ENCODE data around the gene STXBP1. TPM values are rescaled to one million over a fixed set of nuclear protein-coding genes. Genes with fewer than 3 reads are reported as not detected.

Gene STXBP1
- total RNA-seq, 1 donor: 19.9 TPM

DNA sequence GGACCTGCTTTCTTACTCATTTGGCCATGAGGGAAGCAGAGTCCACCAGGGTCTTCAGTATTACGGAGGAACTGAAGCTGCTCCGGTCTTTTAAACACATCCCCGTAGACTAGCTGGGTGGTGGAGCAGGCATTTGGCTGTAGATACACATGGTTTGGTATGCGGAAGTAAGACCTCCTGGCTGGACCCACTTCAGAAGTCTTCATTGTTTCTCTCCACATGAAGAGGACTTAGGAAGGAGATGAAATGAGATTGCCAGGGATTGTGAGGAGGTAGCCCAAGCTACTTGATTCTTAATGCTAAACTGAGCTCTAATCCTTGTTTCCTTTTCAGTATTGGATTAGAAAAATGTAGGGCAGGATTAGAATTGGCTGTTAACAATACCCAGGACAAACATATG, 32.9 kb downstream of the STXBP1 start:
- no peaks in the 10 kb centered on the region for H3K27me3 ChIP-seq (ENCODE audit: insufficient read depth, low read length)
- H3K4me3 ChIP-seq (ENCODE audit: insufficient read depth, low read length): no peak overlapping the region
- DNase-seq (ENCODE audit: insufficient read length, low spot score, missing footprints): no peak
- H3K4me1 ChIP-seq (ENCODE audit: insufficient read depth, low read length): no peaks in the 10 kb centered on the region
- H4K20me1 ChIP-seq (ENCODE audit: insufficient read depth, low read length): peaks cover 37% of the 10 kb centered on the region
- H2AFZ ChIP-seq (ENCODE audit: low read length): no peak overlapping the region
- no peaks in the 10 kb centered on the region for H3K9me3 ChIP-seq (ENCODE audit: low read depth, low read length)
- no peak for TF ChIP-seq CTCF (IDR thresholded peaks at IDR 0.05; ENCODE audit: extremely low read depth, low read depth, low read length)
- no peaks in the 10 kb centered on the region for H3K36me3 ChIP-seq (ENCODE audit: insufficient read depth, low read length)
- H3K4me2 ChIP-seq (ENCODE audit: insufficient read depth, low read length): no peak overlapping the region
- H3K27ac ChIP-seq (ENCODE audit: low read depth, low read length): no peak overlapping the region
- H3K79me2 ChIP-seq (ENCODE audit: insufficient read depth, low read length): peaks cover 21% of the 10 kb centered on the region

GRCh38 chr9:127647451-127647850, 35.4 kb downstream of the STXBP1 start:
- Histone ChIP-seq H3K4me1 (ENCODE audit: insufficient read depth, low read length) (no peaks in the 10 kb centered on the region), H2AFZ (ENCODE audit: low read length) (no peak overlapping the region), H3K36me3 (ENCODE audit: insufficient read depth, low read length) (peaks cover 2% of the 10 kb centered on the region), H3K4me3 (ENCODE audit: insufficient read depth, low read length) (no peak overlapping the region), H3K4me2 (ENCODE audit: insufficient read depth, low read length) (no peak overlapping the region), H3K79me2 (ENCODE audit: insufficient read depth, low read length) (peaks cover 10% of the 10 kb centered on the region), H3K27ac (ENCODE audit: low read depth, low read length) (no peak overlapping the region), H3K9me3 (ENCODE audit: low read depth, low read length) (no peaks in the 10 kb centered on the region), H4K20me1 (ENCODE audit: insufficient read depth, low read length) (peaks cover 21% of the 10 kb centered on the region), H3K27me3 (ENCODE audit: insufficient read depth, low read length) (no peaks in the 10 kb centered on the region)
- no peak for TF ChIP-seq CTCF (IDR thresholded peaks at IDR 0.05; ENCODE audit: extremely low read depth, low read depth, low read length)
- no peak for DNase-seq (ENCODE audit: insufficient read length, low spot score, missing footprints)

- Histone ChIP-seq H3K27ac (ENCODE audit: low read depth, low read length) (no peak overlapping the region), H3K79me2 (ENCODE audit: insufficient read depth, low read length) (peaks cover 3% of the 10 kb centered on the region), H2AFZ (ENCODE audit: low read length) (no peak overlapping the region), H3K27me3 (ENCODE audit: insufficient read depth, low read length) (no peaks in the 10 kb centered on the region), H4K20me1 (ENCODE audit: insufficient read depth, low read length) (peaks cover 12% of the 10 kb centered on the region), H3K4me3 (ENCODE audit: insufficient read depth, low read length) (no peak overlapping the region), H3K4me1 (ENCODE audit: insufficient read depth, low read length) (no peaks in the 10 kb centered on the region), H3K9me3 (ENCODE audit: low read depth, low read length) (no peaks in the 10 kb centered on the region), H3K36me3 (ENCODE audit: insufficient read depth, low read length) (peaks cover 25% of the 10 kb centered on the region), H3K4me2 (ENCODE audit: insufficient read depth, low read length) (no peak overlapping the region)
- no peak for DNase-seq (ENCODE audit: insufficient read length, low spot score, missing footprints)
- no peak for TF ChIP-seq CTCF (IDR thresholded peaks at IDR 0.05; ENCODE audit: extremely low read depth, low read depth, low read length)
Observed at GRCh38 chr9:127650518-127650917, 38.4 kb downstream of the STXBP1 start.

GRCh38 chr9:127651697-127652610, 39.9 kb downstream of the STXBP1 start:
- H3K27me3 ChIP-seq (ENCODE audit: insufficient read depth, low read length): no peaks in the 10 kb centered on the region
- no peak overlapping the region for H3K27ac ChIP-seq (ENCODE audit: low read depth, low read length)
- no peak overlapping the region for H2AFZ ChIP-seq (ENCODE audit: low read length)
- peaks cover 25% of the 10 kb centered on the region for H3K36me3 ChIP-seq (ENCODE audit: insufficient read depth, low read length)
- no peak for DNase-seq (ENCODE audit: insufficient read length, low spot score, missing footprints)
- H3K4me1 ChIP-seq (ENCODE audit: insufficient read depth, low read length): no peaks in the 10 kb centered on the region
- no peak for TF ChIP-seq CTCF (IDR thresholded peaks at IDR 0.05; ENCODE audit: extremely low read depth, low read depth, low read length)
- H3K9me3 ChIP-seq (ENCODE audit: low read depth, low read length): no peaks in the 10 kb centered on the region
- no peak overlapping the region for H3K4me2 ChIP-seq (ENCODE audit: insufficient read depth, low read length)
- H4K20me1 ChIP-seq (ENCODE audit: insufficient read depth, low read length): peaks cover 9% of the 10 kb centered on the region
- H3K4me3 ChIP-seq (ENCODE audit: insufficient read depth, low read length): no peak overlapping the region
- H3K79me2 ChIP-seq (ENCODE audit: insufficient read depth, low read length): peaks cover 3% of the 10 kb centered on the region
